Measurements from ENCODE around the gene SLIT3.

SLIT3 gene

GRCh38 chr5:169300468-169301385 is at the start of gene SLIT3:
SLIT3 (minus strand) TSS chr5:169301139; CDS start chr5:169300709, 430 bp downstream.
- no peak for DNase-seq (ENCODE audit: low spot score)

- DNase-seq (ENCODE audit: low spot score), result no peak
Measured at GRCh38 chr5:169350016-169350415, 49.1 kb upstream of the SLIT3 start.

GRCh38 chr5:169347786-169348185 is 46.8 kb upstream of the SLIT3 start:
- DNase-seq (ENCODE audit: low spot score), result no peak

GRCh38 chr5:169344629-169345028 is 43.7 kb upstream of the SLIT3 start:
- no peak for DNase-seq (ENCODE audit: low spot score)

GRCh38 chr5:169343766-169344165 is 42.8 kb upstream of the SLIT3 start:
- DNase-seq (ENCODE audit: low spot score), result no peak

- DNase-seq (ENCODE audit: low spot score), result no peak
Measured at GRCh38 chr5:169341556-169341955, 40.6 kb upstream of the SLIT3 start.

- no peak for DNase-seq (ENCODE audit: low spot score)
Measured at GRCh38 chr5:169339869-169340268, 38.9 kb upstream of the SLIT3 start.

GRCh38 chr5:169336242-169336641 is 35.3 kb upstream of the SLIT3 start:
- DNase-seq (ENCODE audit: low spot score), result no peak

- no peak for DNase-seq (ENCODE audit: low spot score)
Measured at GRCh38 chr5:169335806-169336205, 34.9 kb upstream of the SLIT3 start.

GRCh38 chr5:169333518-169333917 is 32.6 kb upstream of the SLIT3 start:
- no peak for DNase-seq (ENCODE audit: low spot score)

- no peak for DNase-seq (ENCODE audit: low spot score)
Measured at GRCh38 chr5:169331292-169331852, 30.4 kb upstream of the SLIT3 start.

GRCh38 chr5:169328401-169328800 is 27.5 kb upstream of the SLIT3 start:
- DNase-seq (ENCODE audit: low spot score), result no peak

- DNase-seq (ENCODE audit: low spot score), result no peak
Measured at GRCh38 chr5:169325273-169325672, 24.3 kb upstream of the SLIT3 start.

- no peak for DNase-seq (ENCODE audit: low spot score)
Measured at GRCh38 chr5:169318556-169318955, 17.6 kb upstream of the SLIT3 start.

GRCh38 chr5:169307646-169308045 is 6.7 kb upstream of the SLIT3 start:
- no peak for DNase-seq (ENCODE audit: low spot score)

- no peak for DNase-seq (ENCODE audit: low spot score)
Measured at GRCh38 chr5:169305366-169305765, 4.4 kb upstream of the SLIT3 start.

- DNase-seq (ENCODE audit: low spot score), result no peak
Measured at GRCh38 chr5:169304175-169304574, 3.2 kb upstream of the SLIT3 start.

- no peak for DNase-seq (ENCODE audit: low spot score)
Measured at GRCh38 chr5:169303119-169303515, 2.2 kb upstream of the SLIT3 start.

- peak; percentile 72 for DNase-seq (ENCODE audit: low spot score)
Measured at GRCh38 chr5:169302491-169303118, 1.7 kb upstream of the SLIT3 start.

- DNase-seq (ENCODE audit: low spot score), result no peak
Measured at GRCh38 chr5:169301986-169302385, 1.0 kb upstream of the SLIT3 start.

GRCh38 chr5:169301386-169301934 is 521 bp upstream of the SLIT3 start:
- DNase-seq (ENCODE audit: low spot score), result no peak

- DNase-seq (ENCODE audit: low spot score), result no peak
Measured at GRCh38 chr5:169299663-169300467, 1.1 kb downstream of the SLIT3 start.

All from hematopoietic multipotent progenitor cell treated with erythropoietin and hydrocortisone succinate and interleukin-3 and kit ligand, for 15 days (in vitro differentiated cells).